Renal cortical epithelial cell (primary cell): ENCODE measurements around the gene SLC19A1. TPM values are rescaled to one million over a fixed set of nuclear protein-coding genes. Genes with fewer than 3 reads are reported as not detected.

ENCODE experiments used
- DNase-seq: peaks from one replicate; pipeline ENCODE4 v3.0.0-alpha.2; 2011; ENCODE audit warnings: low read depth
- total RNA-seq: library from RNA; depleted of rRNA; stranded (reverse); fragments of >200 nt; gene quantifications from 2 replicates; pipeline ENCODE4 v1.2.3, GENCODE V29; 2014

SLC19A1 gene
- total RNA-seq, 1 donor from 2014 or later: 8.2 TPM

GRCh38 chr21:45493401-45494001 lies 48.7 kb downstream of the SLC19A1 start:
- no peak for DNase-seq

- DNase-seq: no peak
Observed at GRCh38 chr21:45492765-45493164, 49.5 kb downstream of the SLC19A1 start.

GRCh38 chr21:45491623-45492022 lies 50.6 kb downstream of the SLC19A1 start:
- DNase-seq: no peak

- DNase-seq: no peak
Observed at GRCh38 chr21:45491056-45491455, 51.2 kb downstream of the SLC19A1 start.

GRCh38 chr21:45490049-45490731 lies 52.0 kb downstream of the SLC19A1 start:
- DNase-seq: no peak

GRCh38 chr21:45489722-45489982 lies 52.6 kb downstream of the SLC19A1 start:
- no peak for DNase-seq

GRCh38 chr21:45488931-45489721 lies 53.1 kb downstream of the SLC19A1 start:
- no peak for DNase-seq

- no peak for DNase-seq
Observed at GRCh38 chr21:45487891-45488600, 54.2 kb downstream of the SLC19A1 start.

GRCh38 chr21:45487161-45487806 lies 55.0 kb downstream of the SLC19A1 start:
- DNase-seq: no peak

GRCh38 chr21:45486443-45487160 lies 55.6 kb downstream of the SLC19A1 start:
- DNase-seq: no peak

- DNase-seq: no peak
Observed at GRCh38 chr21:45485686-45486442, 56.4 kb downstream of the SLC19A1 start.

- no peak for DNase-seq
Observed at GRCh38 chr21:45484318-45484717, 57.9 kb downstream of the SLC19A1 start.

- no peak for DNase-seq
Observed at GRCh38 chr21:45482899-45483821, 59.1 kb downstream of the SLC19A1 start.

GRCh38 chr21:45481977-45482898 lies 60.0 kb downstream of the SLC19A1 start:
- DNase-seq: no peak

GRCh38 chr21:45481566-45481965 lies 60.7 kb downstream of the SLC19A1 start:
- no peak for DNase-seq

GRCh38 chr21:45480701-45481500 lies 61.3 kb downstream of the SLC19A1 start:
- no peak for DNase-seq
